GM18498 (cell line): Measurements from ENCODE around the gene ZNF280B.

ENCODE experiments used
- ATAC-seq: cut with Tn5 transposase; IDR thresholded peaks from one replicate; pipeline ENCODE4 v1.9.1; 2021; ENCODE audit warnings: mild to moderate bottlenecking, moderate library complexity; ENCODE audit not compliant: unreplicated experiment

The ZNF280B gene

GRCh38 chr22:22440188-22440587, 68.4 kb downstream of the ZNF280B start:
- no peak for ATAC-seq
